ENCODE measurements around the gene TCTN3. TPM values are rescaled to one million over a fixed set of nuclear protein-coding genes. Genes with fewer than 3 reads are reported as not detected.

The TCTN3 gene
- polyA plus RNA-seq, 1 donor (not counting 4 experiments of a cell fraction or from before 2014, with no cell fraction given): 43.0 TPM

DNA sequence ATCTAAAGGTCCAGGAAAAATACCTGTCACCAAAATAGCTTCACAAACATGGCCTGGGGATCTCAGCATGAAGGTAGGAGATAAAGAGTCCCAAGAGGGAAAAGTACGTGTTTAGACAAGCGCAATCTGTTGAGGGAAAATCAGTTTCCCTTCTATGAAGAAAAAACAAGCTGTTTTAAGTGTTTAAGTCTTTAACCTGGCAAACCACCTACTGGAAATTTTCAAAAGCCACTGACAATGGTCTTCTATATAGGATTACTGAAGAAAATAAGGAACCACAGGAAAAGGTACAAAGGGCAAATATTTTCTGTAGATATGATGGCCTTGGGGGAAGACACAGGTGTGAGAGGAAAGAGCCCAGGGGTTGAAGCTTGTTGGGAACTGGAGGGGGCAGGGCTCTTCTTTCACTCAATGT is 58.4 kb downstream of the TCTN3 start:
- H3K27ac ChIP-seq (ENCODE audit: control insufficient read depth, insufficient read depth, low read length): no peak overlapping the region
- H3K4me3 ChIP-seq (ENCODE audit: control insufficient read depth in 2 of 3, extremely low read depth in 1 of 3, insufficient read depth in 2 of 3, low read depth in 1 of 3, low read length in 3 of 3): no peak overlapping the region
- peaks cover 16 to 18% of the 10 kb centered on the region in 2 experiments for H3K36me3 ChIP-seq (ENCODE audit: control insufficient read depth in 2 of 2, extremely low read depth in 1 of 2, insufficient read depth in 2 of 2, low read length in 2 of 2)
- no peak overlapping the region for H3K4me2 ChIP-seq (ENCODE audit: control insufficient read depth, extremely low read depth, insufficient read depth, low read depth, low read length)
- DNase-seq (ENCODE audit: low read depth, low spot score): no peak
- no peak for TF ChIP-seq EZH2 (IDR thresholded peaks at IDR 0.05; ENCODE audit: low read length)
- TF ChIP-seq, protein P1, sequence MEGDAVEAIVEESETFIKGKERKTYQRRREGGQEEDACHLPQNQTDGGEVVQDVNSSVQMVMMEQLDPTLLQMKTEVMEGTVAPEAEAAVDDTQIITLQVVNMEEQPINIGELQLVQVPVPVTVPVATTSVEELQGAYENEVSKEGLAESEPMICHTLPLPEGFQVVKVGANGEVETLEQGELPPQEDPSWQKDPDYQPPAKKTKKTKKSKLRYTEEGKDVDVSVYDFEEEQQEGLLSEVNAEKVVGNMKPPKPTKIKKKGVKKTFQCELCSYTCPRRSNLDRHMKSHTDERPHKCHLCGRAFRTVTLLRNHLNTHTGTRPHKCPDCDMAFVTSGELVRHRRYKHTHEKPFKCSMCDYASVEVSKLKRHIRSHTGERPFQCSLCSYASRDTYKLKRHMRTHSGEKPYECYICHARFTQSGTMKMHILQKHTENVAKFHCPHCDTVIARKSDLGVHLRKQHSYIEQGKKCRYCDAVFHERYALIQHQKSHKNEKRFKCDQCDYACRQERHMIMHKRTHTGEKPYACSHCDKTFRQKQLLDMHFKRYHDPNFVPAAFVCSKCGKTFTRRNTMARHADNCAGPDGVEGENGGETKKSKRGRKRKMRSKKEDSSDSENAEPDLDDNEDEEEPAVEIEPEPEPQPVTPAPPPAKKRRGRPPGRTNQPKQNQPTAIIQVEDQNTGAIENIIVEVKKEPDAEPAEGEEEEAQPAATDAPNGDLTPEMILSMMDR (optimal IDR thresholded peaks at IDR 0.05 in 1 of 3, IDR thresholded peaks at IDR 0.05 in 1 of 3, conservative IDR thresholded peaks at IDR 0.05 in 1 of 3; ENCODE audit: extremely low read depth in 1 of 3, insufficient read depth in 2 of 3, low read length in 3 of 3): no peak
- no peaks in the 10 kb centered on the region for H3K9me3 ChIP-seq (ENCODE audit: control insufficient read depth, low read depth, low read length)
- no peak overlapping the region for H2AFZ ChIP-seq (ENCODE audit: control insufficient read depth, low read length)
- dilution Hi-C loops (cut with MboI; ENCODE audit: extremely low pct_ligation_motif_present, low sequenced_read_pairs): no loop called here
- no peaks in the 10 kb centered on the region for H3K27me3 ChIP-seq (ENCODE audit: control insufficient read depth, extremely low read depth, insufficient read depth, low read length)
- FAIRE-seq: no peak
- no peaks in the 10 kb centered on the region for H3K9me1 ChIP-seq (ENCODE audit: control insufficient read depth, extremely low read depth, insufficient read depth, low read length)
- no peaks in the 10 kb centered on the region for H3K4me1 ChIP-seq (ENCODE audit: control insufficient read depth, extremely low read depth, insufficient read depth, low read length)
- no peaks in the 10 kb centered on the region for H4K20me1 ChIP-seq (ENCODE audit: control insufficient read depth, extremely low read depth, insufficient read depth, low read length)
- no peaks in the 10 kb centered on the region for H3K79me2 ChIP-seq (ENCODE audit: control insufficient read depth, insufficient read depth, low read length)
- H3K9ac ChIP-seq (ENCODE audit: control insufficient read depth, extremely low read depth, insufficient read depth, low read length): no peak overlapping the region

GRCh38 chr10:95628786-95629185 is 64.9 kb downstream of the TCTN3 start:
- DNase-seq (ENCODE audit: low read depth, low spot score): no peak
- H3K4me1 ChIP-seq (ENCODE audit: control insufficient read depth, extremely low read depth, insufficient read depth, low read length): no peaks in the 10 kb centered on the region

More at GRCh38 chr10:95628786-95629185, 64.9 kb downstream of the TCTN3 start:
- FAIRE-seq: no peak
- Histone ChIP-seq H3K9me3 (ENCODE audit: control insufficient read depth, low read depth, low read length) (no peaks in the 10 kb centered on the region), H3K4me2 (ENCODE audit: control insufficient read depth, extremely low read depth, insufficient read depth, low read depth, low read length) (no peak overlapping the region), H3K27me3 (ENCODE audit: control insufficient read depth, extremely low read depth, insufficient read depth, low read length) (no peaks in the 10 kb centered on the region), H3K9me1 (ENCODE audit: control insufficient read depth, extremely low read depth, insufficient read depth, low read length) (no peaks in the 10 kb centered on the region), H4K20me1 (ENCODE audit: control insufficient read depth, extremely low read depth, insufficient read depth, low read length) (no peaks in the 10 kb centered on the region), H2AFZ (ENCODE audit: control insufficient read depth, low read length) (no peak overlapping the region), H3K9ac (ENCODE audit: control insufficient read depth, extremely low read depth, insufficient read depth, low read length) (no peak overlapping the region), H3K4me3 (ENCODE audit: control insufficient read depth in 2 of 3, extremely low read depth in 1 of 3, insufficient read depth in 2 of 3, low read depth in 1 of 3, low read length in 3 of 3) (no peak overlapping the region), H3K36me3 (ENCODE audit: control insufficient read depth in 2 of 2, extremely low read depth in 1 of 2, insufficient read depth in 2 of 2, low read length in 2 of 2) (peaks cover 9 to 13% of the 10 kb centered on the region in 2 experiments), H3K79me2 (ENCODE audit: control insufficient read depth, insufficient read depth, low read length) (no peaks in the 10 kb centered on the region), H3K27ac (ENCODE audit: control insufficient read depth, insufficient read depth, low read length) (no peak overlapping the region)
- no peak for TF ChIP-seq EZH2 (IDR thresholded peaks at IDR 0.05; ENCODE audit: low read length)
- TF ChIP-seq, protein P1 (optimal IDR thresholded peaks at IDR 0.05 in 1 of 3, IDR thresholded peaks at IDR 0.05 in 1 of 3, conservative IDR thresholded peaks at IDR 0.05 in 1 of 3; ENCODE audit: extremely low read depth in 1 of 3, insufficient read depth in 2 of 3, low read length in 3 of 3): no peak
- dilution Hi-C loops (cut with MboI; ENCODE audit: extremely low pct_ligation_motif_present, low sequenced_read_pairs): no loop called here

Data from keratinocyte (primary cell).